H9 (cell line): ENCODE measurements around the gene DLEC1. TPM values are rescaled to one million over a fixed set of nuclear protein-coding genes. Genes with fewer than 3 reads are reported as not detected.
A peak's percentile ranks its signal among the peaks of the same experiment; 100 is the strongest.

ENCODE experiments used
- DNase-seq: peaks from one replicate; pipeline ENCODE4 v3.0.0-alpha.2; 2017
- H2AFZ ChIP-seq: one replicate; pipeline ENCODE4 v1.6.1; 2013; ENCODE audit warnings: mild to moderate bottlenecking, low read length, control low read depth, moderate library complexity
- H2AK5ac ChIP-seq: 2 replicates; pipeline ENCODE4 v1.6.1; 2013; ENCODE audit warnings: low read length, control low read depth, mixed read lengths; ENCODE audit not compliant: insufficient read length
- H2BK120ac ChIP-seq: one replicate; pipeline ENCODE4 v1.6.1; 2013; ENCODE audit warnings: low read depth, mild to moderate bottlenecking, low read length, control low read depth, inconsistent platforms; ENCODE audit not compliant: poor library complexity, severe bottlenecking
- H2BK12ac ChIP-seq: 2 replicates; pipeline ENCODE4 v1.6.1; 2013; ENCODE audit warnings: low read length, control low read depth, mixed read lengths, low read depth; ENCODE audit not compliant: insufficient read length
- H2BK15ac ChIP-seq: 2 replicates; pipeline ENCODE4 v1.6.1; 2013; ENCODE audit warnings: low read depth, low read length, control low read depth
- H2BK20ac ChIP-seq: one replicate; pipeline ENCODE4 v1.6.1; 2013; ENCODE audit warnings: low read depth, mild to moderate bottlenecking, low read length, control low read depth, inconsistent platforms; ENCODE audit not compliant: poor library complexity, severe bottlenecking
- H2BK5ac ChIP-seq: 2 replicates; pipeline ENCODE4 v1.6.1; 2013; ENCODE audit warnings: low read length, control low read depth, mixed read lengths; ENCODE audit not compliant: insufficient read length
- H3K14ac ChIP-seq: 2 replicates; pipeline ENCODE4 v1.6.1; 2013; ENCODE audit warnings: low read length, control low read depth; ENCODE audit not compliant: insufficient read depth
- H3K18ac ChIP-seq: 2 replicates; pipeline ENCODE4 v1.6.1; 2013; ENCODE audit warnings: low read depth, mild to moderate bottlenecking, mixed read lengths, low read length, control low read depth; ENCODE audit not compliant: insufficient read length
- H3K23ac ChIP-seq: 2 replicates; pipeline ENCODE4 v1.6.1; 2013; ENCODE audit warnings: low read length, control low read depth, mixed read lengths, low read depth; ENCODE audit not compliant: insufficient read length
- H3K23me2 ChIP-seq: 2 replicates; pipeline ENCODE4 v1.6.1; 2013; ENCODE audit warnings: low read depth, mild to moderate bottlenecking, mixed read lengths, low read length, control low read depth; ENCODE audit not compliant: insufficient read length, poor library complexity, severe bottlenecking
- H3K27ac ChIP-seq: 2 replicates; pipeline ENCODE4 v1.5.1; 2013; ENCODE audit warnings: low read length, control low read depth, mixed read lengths, low read depth; ENCODE audit not compliant: insufficient read length
- H3K27me3 ChIP-seq: 2 replicates; pipeline ENCODE4 v1.6.1; 2013; ENCODE audit warnings: low read length, control low read depth, inconsistent platforms; ENCODE audit not compliant: insufficient read depth
- H3K4ac ChIP-seq: 2 replicates; pipeline ENCODE4 v1.6.1; 2013; ENCODE audit warnings: low read depth, mild to moderate bottlenecking, control low read depth, inconsistent platforms, low read length, moderate library complexity
- H3K4me1 ChIP-seq: 2 replicates; pipeline ENCODE4 v1.6.1; 2013; ENCODE audit warnings: low read length, control low read depth, inconsistent platforms; ENCODE audit not compliant: insufficient read depth
- H3K4me2 ChIP-seq: 2 replicates; pipeline ENCODE4 v1.6.1; 2013; ENCODE audit warnings: low read length, control low read depth, mixed read lengths; ENCODE audit not compliant: insufficient read length, insufficient read depth
- H3K56ac ChIP-seq: 2 replicates; pipeline ENCODE4 v1.6.1; 2013; ENCODE audit warnings: low read depth, mild to moderate bottlenecking, mixed read lengths, low read length, control low read depth; ENCODE audit not compliant: insufficient read length
- H3K79me1 ChIP-seq: 2 replicates; pipeline ENCODE4 v1.6.1; 2013; ENCODE audit warnings: low read depth, mild to moderate bottlenecking, moderate library complexity, low read length, control low read depth, inconsistent platforms; ENCODE audit not compliant: insufficient read depth, poor library complexity, severe bottlenecking
- H3K79me2 ChIP-seq: 2 replicates; pipeline ENCODE4 v1.6.1; 2013; ENCODE audit warnings: low read length, control low read depth, inconsistent platforms; ENCODE audit not compliant: insufficient read depth
- H3K9ac ChIP-seq: 2 replicates; pipeline ENCODE4 v1.6.1; 2013; ENCODE audit warnings: low read length, control low read depth, mixed read lengths; ENCODE audit not compliant: insufficient read length; ENCODE audit errors: extremely low read depth
- H3K9me3 ChIP-seq: one replicate; pipeline ENCODE4 v1.6.1; 2013; ENCODE audit warnings: low read depth, low read length, inconsistent platforms; ENCODE audit not compliant: control insufficient read depth
- H3T11ph ChIP-seq: one replicate; pipeline ENCODE4 v1.6.1; 2013; ENCODE audit warnings: mild to moderate bottlenecking, low read length, control low read depth, inconsistent platforms
- H4K20me1 ChIP-seq: one replicate; pipeline ENCODE4 v1.6.1; 2013; ENCODE audit not compliant: control insufficient read depth, insufficient read length, insufficient read depth
- H4K5ac ChIP-seq: 2 replicates; pipeline ENCODE4 v1.6.1; 2013; ENCODE audit warnings: low read depth, mild to moderate bottlenecking, mixed read lengths, low read length, control low read depth; ENCODE audit not compliant: insufficient read length
- H4K8ac ChIP-seq: replicated peaks from 2 replicates; pipeline ENCODE4 v1.6.1; 2013; ENCODE audit warnings: low read length, control low read depth, mixed read lengths, low read depth; ENCODE audit not compliant: insufficient read length
- H4K91ac ChIP-seq: 2 replicates; pipeline ENCODE4 v1.6.1; 2013; ENCODE audit warnings: low read depth, mild to moderate bottlenecking, moderate library complexity, mixed read lengths, low read length, control low read depth; ENCODE audit not compliant: insufficient read length
- H3K27ac Mint-ChIP-seq, 3 experiments: 2 replicates in 2 of 3; 3 replicates in 1 of 3; pipeline ENCODE4 v1.8.0; 2020 to 2021; ENCODE audit warnings: mixed read lengths in 3 of 3, mild to moderate bottlenecking in 1 of 3, moderate library complexity in 1 of 3
- H3K27me3 Mint-ChIP-seq: 2 replicates; pipeline ENCODE4 v1.8.0; 2021; ENCODE audit warnings: low read depth, mild to moderate bottlenecking, moderate library complexity, mixed read lengths
- H3K36me3 Mint-ChIP-seq, 3 experiments: 2 replicates in 2 of 3; 3 replicates in 1 of 3; pipeline ENCODE4 v1.8.0; 2020 to 2021; ENCODE audit warnings: low read depth in 3 of 3, mixed read lengths in 3 of 3; ENCODE audit not compliant: insufficient read depth in 1 of 3
- H3K4me1 Mint-ChIP-seq, 2 experiments: 2 replicates each; pipeline ENCODE4 v1.8.0; 2020; ENCODE audit warnings: mixed read lengths in 2 of 2
- H3K4me3 Mint-ChIP-seq, 2 experiments: 2 replicates in 1 of 2; 3 replicates in 1 of 2; pipeline ENCODE4 v1.8.0; 2020 to 2021; ENCODE audit warnings: mild to moderate bottlenecking in 2 of 2, mixed read lengths in 2 of 2, moderate library complexity in 1 of 2
- H3K9me3 Mint-ChIP-seq, 2 experiments: 2 replicates in 1 of 2; 3 replicates in 1 of 2; pipeline ENCODE4 v1.8.0; 2020; ENCODE audit warnings: mild to moderate bottlenecking in 2 of 2, mixed read lengths in 2 of 2, moderate library complexity in 1 of 2
- WGBS: extraction: QIAGEN DNeasy Blood & Tissue Kit; methylation state at CpG from one replicate; pipeline ENCODE4 v1.1.7; 2013; ENCODE audit warnings: missing lambda C conversion rate, low lambda C conversion rate, mixed read lengths; ENCODE audit not compliant: insufficient read length; ENCODE audit errors: extremely low coverage; 5-methylcytosine and 5-hydroxymethylcytosine counted together
- total RNA-seq: library from RNA; stranded (reverse); gene quantifications from 2 replicates; pipeline ENCODE4 v1.2.1, GENCODE V29; 2021
- TF ChIP-seq, protein P1 (sequence below): fragments of 200-600 bp; sonication (generic); conservative IDR thresholded peaks from 3 replicates; pipeline ENCODE4 v1.8.0; 2021; ENCODE audit warnings: antibody characterized with exemption, mild to moderate bottlenecking

DLEC1 gene
- total RNA-seq, 1 experiment from 2014 or later, result 2.1 TPM

DNA sequence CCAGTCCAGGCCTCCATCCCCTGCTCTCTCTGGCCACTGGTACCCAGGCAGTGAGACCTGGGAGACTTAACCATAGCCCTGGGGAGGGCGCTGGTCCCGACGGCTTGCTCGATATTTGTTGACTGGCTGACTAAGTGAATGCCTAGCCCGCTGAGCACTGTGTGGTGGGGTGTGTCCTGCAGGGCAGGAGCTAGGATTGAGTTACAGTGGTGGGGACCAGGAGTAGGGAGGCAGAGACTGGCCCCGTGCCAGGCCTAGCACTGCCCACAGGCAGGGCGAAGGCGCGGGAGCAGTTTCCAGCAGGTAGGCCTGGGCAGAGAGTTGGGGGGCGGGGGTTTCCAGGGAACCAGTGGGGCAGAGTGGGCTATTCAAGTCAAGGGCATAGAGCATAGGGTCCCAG is 48.5 kb upstream of the DLEC1 start, which contains the start of gene VILL:
Gene VILL (plus strand): TSS at position 260 of the 400 bp plus-strand sequence. CDS start 2,887 bp downstream, outside the sequence.
- no peak for DNase-seq
- Histone ChIP-seq H4K8ac (no peak within 1 kb of the TSS), H3K27me3 (no peaks in the 10 kb centered on the region), H2BK15ac (no peak within 1 kb of the TSS), H3K79me2 (no peaks in the 10 kb centered on the region), H3K23ac (no peak within 1 kb of the TSS), H3T11ph (no peak within 1 kb of the TSS), H4K91ac (no peak within 1 kb of the TSS), H3K18ac (no peak within 1 kb of the TSS), H3K4me2 (no peak within 1 kb of the TSS), H3K4me1 (no peaks in the 10 kb centered on the region), H2AFZ (no peak within 1 kb of the TSS), H2BK12ac (no peak within 1 kb of the TSS), H4K20me1 (no peaks in the 10 kb centered on the region), H3K23me2 (no peaks in the 10 kb centered on the region), H3K14ac (no peak within 1 kb of the TSS), H3K79me1 (no peaks in the 10 kb centered on the region), H3K27ac (no peak within 1 kb of the TSS), H2BK120ac (no peak within 1 kb of the TSS), H4K5ac (no peak within 1 kb of the TSS), H3K9me3 (no peaks in the 10 kb centered on the region), H2AK5ac (no peak within 1 kb of the TSS), H3K56ac (no peak within 1 kb of the TSS), H3K9ac (no peak within 1 kb of the TSS), H3K4ac (no peak within 1 kb of the TSS), H2BK5ac (no peak within 1 kb of the TSS), H2BK20ac (no peak within 1 kb of the TSS)
- no CpG with 5 or more reads among the region's 10 CpGs for WGBS
- Mint-ChIP-seq H3K9me3 (no peaks in the 10 kb centered on the region), H3K27ac (no peak within 1 kb of the TSS; a peak in 1 of 7 replicates), H3K36me3 (peaks cover 0 to 2% (median 0%) of the 10 kb centered on the region in 3 experiments; a peak in 1 of 7 replicates), H3K4me1 (peaks cover 14 to 39% of the 10 kb centered on the region in 2 experiments), H3K27me3 (peaks cover 11% of the 10 kb centered on the region), H3K4me3 (peak within 1 kb of the TSS in 1 of 2 experiments; percentile 36; a peak in 3 of 5 replicates)
- TF ChIP-seq, protein P1, sequence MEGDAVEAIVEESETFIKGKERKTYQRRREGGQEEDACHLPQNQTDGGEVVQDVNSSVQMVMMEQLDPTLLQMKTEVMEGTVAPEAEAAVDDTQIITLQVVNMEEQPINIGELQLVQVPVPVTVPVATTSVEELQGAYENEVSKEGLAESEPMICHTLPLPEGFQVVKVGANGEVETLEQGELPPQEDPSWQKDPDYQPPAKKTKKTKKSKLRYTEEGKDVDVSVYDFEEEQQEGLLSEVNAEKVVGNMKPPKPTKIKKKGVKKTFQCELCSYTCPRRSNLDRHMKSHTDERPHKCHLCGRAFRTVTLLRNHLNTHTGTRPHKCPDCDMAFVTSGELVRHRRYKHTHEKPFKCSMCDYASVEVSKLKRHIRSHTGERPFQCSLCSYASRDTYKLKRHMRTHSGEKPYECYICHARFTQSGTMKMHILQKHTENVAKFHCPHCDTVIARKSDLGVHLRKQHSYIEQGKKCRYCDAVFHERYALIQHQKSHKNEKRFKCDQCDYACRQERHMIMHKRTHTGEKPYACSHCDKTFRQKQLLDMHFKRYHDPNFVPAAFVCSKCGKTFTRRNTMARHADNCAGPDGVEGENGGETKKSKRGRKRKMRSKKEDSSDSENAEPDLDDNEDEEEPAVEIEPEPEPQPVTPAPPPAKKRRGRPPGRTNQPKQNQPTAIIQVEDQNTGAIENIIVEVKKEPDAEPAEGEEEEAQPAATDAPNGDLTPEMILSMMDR, result no peak
